H9 (cell line): Measurements from ENCODE around the gene NEB. TPM values are rescaled to one million over a fixed set of nuclear protein-coding genes. Genes with fewer than 3 reads are reported as not detected.

ENCODE experiments used
- DNase-seq: peaks from one replicate; pipeline ENCODE4 v3.0.0-alpha.2; 2017
- H2AFZ ChIP-seq: one replicate; pipeline ENCODE4 v1.6.1; 2013; ENCODE audit warnings: mild to moderate bottlenecking, low read length, control low read depth, moderate library complexity
- H2AK5ac ChIP-seq: 2 replicates; pipeline ENCODE4 v1.6.1; 2013; ENCODE audit warnings: low read length, control low read depth, mixed read lengths; ENCODE audit not compliant: insufficient read length
- H2BK120ac ChIP-seq: one replicate; pipeline ENCODE4 v1.6.1; 2013; ENCODE audit warnings: low read depth, mild to moderate bottlenecking, low read length, control low read depth, inconsistent platforms; ENCODE audit not compliant: poor library complexity, severe bottlenecking
- H2BK12ac ChIP-seq: 2 replicates; pipeline ENCODE4 v1.6.1; 2013; ENCODE audit warnings: low read length, control low read depth, mixed read lengths, low read depth; ENCODE audit not compliant: insufficient read length
- H2BK15ac ChIP-seq: 2 replicates; pipeline ENCODE4 v1.6.1; 2013; ENCODE audit warnings: low read depth, low read length, control low read depth
- H2BK20ac ChIP-seq: one replicate; pipeline ENCODE4 v1.6.1; 2013; ENCODE audit warnings: low read depth, mild to moderate bottlenecking, low read length, control low read depth, inconsistent platforms; ENCODE audit not compliant: poor library complexity, severe bottlenecking
- H2BK5ac ChIP-seq: 2 replicates; pipeline ENCODE4 v1.6.1; 2013; ENCODE audit warnings: low read length, control low read depth, mixed read lengths; ENCODE audit not compliant: insufficient read length
- H3K14ac ChIP-seq: 2 replicates; pipeline ENCODE4 v1.6.1; 2013; ENCODE audit warnings: low read length, control low read depth; ENCODE audit not compliant: insufficient read depth
- H3K18ac ChIP-seq: 2 replicates; pipeline ENCODE4 v1.6.1; 2013; ENCODE audit warnings: low read depth, mild to moderate bottlenecking, mixed read lengths, low read length, control low read depth; ENCODE audit not compliant: insufficient read length
- H3K23ac ChIP-seq: 2 replicates; pipeline ENCODE4 v1.6.1; 2013; ENCODE audit warnings: low read length, control low read depth, mixed read lengths, low read depth; ENCODE audit not compliant: insufficient read length
- H3K23me2 ChIP-seq: 2 replicates; pipeline ENCODE4 v1.6.1; 2013; ENCODE audit warnings: low read depth, mild to moderate bottlenecking, mixed read lengths, low read length, control low read depth; ENCODE audit not compliant: insufficient read length, poor library complexity, severe bottlenecking
- H3K27ac ChIP-seq: 2 replicates; pipeline ENCODE4 v1.5.1; 2013; ENCODE audit warnings: low read length, control low read depth, mixed read lengths, low read depth; ENCODE audit not compliant: insufficient read length
- H3K27me3 ChIP-seq: 2 replicates; pipeline ENCODE4 v1.6.1; 2013; ENCODE audit warnings: low read length, control low read depth, inconsistent platforms; ENCODE audit not compliant: insufficient read depth
- H3K4ac ChIP-seq: 2 replicates; pipeline ENCODE4 v1.6.1; 2013; ENCODE audit warnings: low read depth, mild to moderate bottlenecking, control low read depth, inconsistent platforms, low read length, moderate library complexity
- H3K4me1 ChIP-seq: 2 replicates; pipeline ENCODE4 v1.6.1; 2013; ENCODE audit warnings: low read length, control low read depth, inconsistent platforms; ENCODE audit not compliant: insufficient read depth
- H3K4me2 ChIP-seq: 2 replicates; pipeline ENCODE4 v1.6.1; 2013; ENCODE audit warnings: low read length, control low read depth, mixed read lengths; ENCODE audit not compliant: insufficient read length, insufficient read depth
- H3K56ac ChIP-seq: 2 replicates; pipeline ENCODE4 v1.6.1; 2013; ENCODE audit warnings: low read depth, mild to moderate bottlenecking, mixed read lengths, low read length, control low read depth; ENCODE audit not compliant: insufficient read length
- H3K79me1 ChIP-seq: 2 replicates; pipeline ENCODE4 v1.6.1; 2013; ENCODE audit warnings: low read depth, mild to moderate bottlenecking, moderate library complexity, low read length, control low read depth, inconsistent platforms; ENCODE audit not compliant: insufficient read depth, poor library complexity, severe bottlenecking
- H3K79me2 ChIP-seq: 2 replicates; pipeline ENCODE4 v1.6.1; 2013; ENCODE audit warnings: low read length, control low read depth, inconsistent platforms; ENCODE audit not compliant: insufficient read depth
- H3K9ac ChIP-seq: 2 replicates; pipeline ENCODE4 v1.6.1; 2013; ENCODE audit warnings: low read length, control low read depth, mixed read lengths; ENCODE audit not compliant: insufficient read length; ENCODE audit errors: extremely low read depth
- H3K9me3 ChIP-seq: one replicate; pipeline ENCODE4 v1.6.1; 2013; ENCODE audit warnings: low read depth, low read length, inconsistent platforms; ENCODE audit not compliant: control insufficient read depth
- H3T11ph ChIP-seq: one replicate; pipeline ENCODE4 v1.6.1; 2013; ENCODE audit warnings: mild to moderate bottlenecking, low read length, control low read depth, inconsistent platforms
- H4K20me1 ChIP-seq: one replicate; pipeline ENCODE4 v1.6.1; 2013; ENCODE audit not compliant: control insufficient read depth, insufficient read length, insufficient read depth
- H4K5ac ChIP-seq: 2 replicates; pipeline ENCODE4 v1.6.1; 2013; ENCODE audit warnings: low read depth, mild to moderate bottlenecking, mixed read lengths, low read length, control low read depth; ENCODE audit not compliant: insufficient read length
- H4K8ac ChIP-seq: replicated peaks from 2 replicates; pipeline ENCODE4 v1.6.1; 2013; ENCODE audit warnings: low read length, control low read depth, mixed read lengths, low read depth; ENCODE audit not compliant: insufficient read length
- H4K91ac ChIP-seq: 2 replicates; pipeline ENCODE4 v1.6.1; 2013; ENCODE audit warnings: low read depth, mild to moderate bottlenecking, moderate library complexity, mixed read lengths, low read length, control low read depth; ENCODE audit not compliant: insufficient read length
- H3K27ac Mint-ChIP-seq, 3 experiments: 2 replicates in 2 of 3; 3 replicates in 1 of 3; pipeline ENCODE4 v1.8.0; 2020 to 2021; ENCODE audit warnings: mixed read lengths in 3 of 3, mild to moderate bottlenecking in 1 of 3, moderate library complexity in 1 of 3
- H3K27me3 Mint-ChIP-seq: 2 replicates; pipeline ENCODE4 v1.8.0; 2021; ENCODE audit warnings: low read depth, mild to moderate bottlenecking, moderate library complexity, mixed read lengths
- H3K36me3 Mint-ChIP-seq, 3 experiments: 2 replicates in 2 of 3; 3 replicates in 1 of 3; pipeline ENCODE4 v1.8.0; 2020 to 2021; ENCODE audit warnings: low read depth in 3 of 3, mixed read lengths in 3 of 3; ENCODE audit not compliant: insufficient read depth in 1 of 3
- H3K4me1 Mint-ChIP-seq, 2 experiments: 2 replicates each; pipeline ENCODE4 v1.8.0; 2020; ENCODE audit warnings: mixed read lengths in 2 of 2
- H3K4me3 Mint-ChIP-seq, 2 experiments: 2 replicates in 1 of 2; 3 replicates in 1 of 2; pipeline ENCODE4 v1.8.0; 2020 to 2021; ENCODE audit warnings: mild to moderate bottlenecking in 2 of 2, mixed read lengths in 2 of 2, moderate library complexity in 1 of 2
- H3K9me3 Mint-ChIP-seq, 2 experiments: 2 replicates in 1 of 2; 3 replicates in 1 of 2; pipeline ENCODE4 v1.8.0; 2020; ENCODE audit warnings: mild to moderate bottlenecking in 2 of 2, mixed read lengths in 2 of 2, moderate library complexity in 1 of 2
- WGBS: extraction: QIAGEN DNeasy Blood & Tissue Kit; methylation state at CpG from one replicate; pipeline ENCODE4 v1.1.7; 2013; ENCODE audit warnings: missing lambda C conversion rate, low lambda C conversion rate, mixed read lengths; ENCODE audit not compliant: insufficient read length; ENCODE audit errors: extremely low coverage; 5-methylcytosine and 5-hydroxymethylcytosine counted together
- total RNA-seq: library from RNA; stranded (reverse); gene quantifications from 2 replicates; pipeline ENCODE4 v1.2.1, GENCODE V29; 2021
- TF ChIP-seq, protein P1 (sequence below): fragments of 200-600 bp; sonication (generic); conservative IDR thresholded peaks from 3 replicates; pipeline ENCODE4 v1.8.0; 2021; ENCODE audit warnings: antibody characterized with exemption, mild to moderate bottlenecking

The NEB gene
- total RNA-seq, 1 experiment from 2014 or later = 0.98 TPM

DNA sequence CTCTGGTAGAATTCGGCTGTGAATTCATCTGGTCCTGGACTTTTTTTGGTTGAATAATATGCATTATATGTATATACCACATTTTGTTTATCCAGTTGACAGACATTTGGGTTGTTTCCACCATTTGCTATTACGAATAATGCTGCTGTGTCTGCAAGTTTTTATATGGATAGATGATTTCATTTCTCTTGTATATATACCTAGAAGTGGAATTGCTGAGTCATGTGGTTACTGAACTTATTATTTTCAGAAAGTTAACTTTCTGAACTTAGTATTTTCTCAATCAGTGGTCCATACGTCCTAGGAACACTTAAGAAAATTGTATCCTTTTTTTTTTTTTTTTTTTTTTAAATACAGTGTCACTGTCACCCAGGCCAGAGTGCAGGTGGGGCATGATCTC, 261.3 kb downstream of the NEB start:
- TF ChIP-seq, protein P1, sequence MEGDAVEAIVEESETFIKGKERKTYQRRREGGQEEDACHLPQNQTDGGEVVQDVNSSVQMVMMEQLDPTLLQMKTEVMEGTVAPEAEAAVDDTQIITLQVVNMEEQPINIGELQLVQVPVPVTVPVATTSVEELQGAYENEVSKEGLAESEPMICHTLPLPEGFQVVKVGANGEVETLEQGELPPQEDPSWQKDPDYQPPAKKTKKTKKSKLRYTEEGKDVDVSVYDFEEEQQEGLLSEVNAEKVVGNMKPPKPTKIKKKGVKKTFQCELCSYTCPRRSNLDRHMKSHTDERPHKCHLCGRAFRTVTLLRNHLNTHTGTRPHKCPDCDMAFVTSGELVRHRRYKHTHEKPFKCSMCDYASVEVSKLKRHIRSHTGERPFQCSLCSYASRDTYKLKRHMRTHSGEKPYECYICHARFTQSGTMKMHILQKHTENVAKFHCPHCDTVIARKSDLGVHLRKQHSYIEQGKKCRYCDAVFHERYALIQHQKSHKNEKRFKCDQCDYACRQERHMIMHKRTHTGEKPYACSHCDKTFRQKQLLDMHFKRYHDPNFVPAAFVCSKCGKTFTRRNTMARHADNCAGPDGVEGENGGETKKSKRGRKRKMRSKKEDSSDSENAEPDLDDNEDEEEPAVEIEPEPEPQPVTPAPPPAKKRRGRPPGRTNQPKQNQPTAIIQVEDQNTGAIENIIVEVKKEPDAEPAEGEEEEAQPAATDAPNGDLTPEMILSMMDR = no peak
- H3K4ac ChIP-seq = no peak overlapping the region
- no peak overlapping the region for H2BK12ac ChIP-seq
- DNase-seq = no peak
- no peak overlapping the region for H4K8ac ChIP-seq
- H3K4me2 ChIP-seq = no peak overlapping the region
- no peaks in the 10 kb centered on the region for H3K79me2 ChIP-seq
- H3K9me3 ChIP-seq = no peaks in the 10 kb centered on the region
- no peaks in the 10 kb centered on the region for H3K79me1 ChIP-seq
- H3T11ph ChIP-seq = no peak overlapping the region
- no peak overlapping the region for H2BK20ac ChIP-seq
- WGBS = no CpG with 5 or more reads among the region's 3 CpGs
- H2BK120ac ChIP-seq = no peak overlapping the region
- no peak overlapping the region for H3K9ac ChIP-seq
- Mint-ChIP-seq H3K9me3 (no peaks in the 10 kb centered on the region), H3K4me3 (no peak overlapping the region), H3K27me3 (no peaks in the 10 kb centered on the region), H3K27ac (0 out of 7 replicates have a peak overlapping the region, but pooled peaks of 1 of the 3 experiments have one; percentile 44), H3K4me1 (no peaks in the 10 kb centered on the region), H3K36me3 (peaks cover 53 to 85% (median 79%) of the 10 kb centered on the region in 3 experiments)
- H2BK15ac ChIP-seq = no peak overlapping the region
- no peak overlapping the region for H2AFZ ChIP-seq
- H2AK5ac ChIP-seq = no peak overlapping the region
- H3K23me2 ChIP-seq = no peaks in the 10 kb centered on the region
- no peak overlapping the region for H4K5ac ChIP-seq
- no peaks in the 10 kb centered on the region for H3K27me3 ChIP-seq
- H2BK5ac ChIP-seq = no peak overlapping the region
- no peak overlapping the region for H4K91ac ChIP-seq
- no peak overlapping the region for H3K18ac ChIP-seq
- H4K20me1 ChIP-seq = no peaks in the 10 kb centered on the region
- H3K4me1 ChIP-seq = no peaks in the 10 kb centered on the region
- H3K23ac ChIP-seq = no peak overlapping the region
- H3K56ac ChIP-seq = no peak overlapping the region
- no peak overlapping the region for H3K14ac ChIP-seq
- H3K27ac ChIP-seq = no peak overlapping the region
